Epidermal melanocyte (primary cell): ENCODE results near the gene COPS4.

Experiments used
- DNase-seq: peaks from one replicate; pipeline ENCODE4 v3.0.0; 2011; ENCODE audit warnings: low spot score; ENCODE audit not compliant: insufficient read length

COPS4 gene

DNA sequence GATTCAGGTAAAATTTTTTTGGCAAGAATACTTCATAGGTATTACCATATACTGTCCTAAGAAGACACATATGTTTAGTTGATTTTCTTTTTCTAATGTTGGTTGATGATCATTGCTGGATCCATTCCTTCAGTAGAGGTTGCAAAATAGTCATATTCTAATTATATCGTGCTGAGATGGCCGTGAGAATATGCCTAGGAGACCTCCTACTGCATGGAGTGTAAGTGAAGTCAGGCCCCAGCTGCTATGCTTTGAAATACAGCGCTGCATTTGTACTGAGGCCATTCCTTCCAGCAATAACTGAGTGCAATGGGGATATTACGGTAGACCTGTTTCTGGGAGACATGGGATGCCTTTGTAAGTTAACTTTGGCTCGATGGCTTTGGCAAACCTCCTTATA lies 86.3 kb downstream of the COPS4 start:
- DNase-seq, result no peak

DNA sequence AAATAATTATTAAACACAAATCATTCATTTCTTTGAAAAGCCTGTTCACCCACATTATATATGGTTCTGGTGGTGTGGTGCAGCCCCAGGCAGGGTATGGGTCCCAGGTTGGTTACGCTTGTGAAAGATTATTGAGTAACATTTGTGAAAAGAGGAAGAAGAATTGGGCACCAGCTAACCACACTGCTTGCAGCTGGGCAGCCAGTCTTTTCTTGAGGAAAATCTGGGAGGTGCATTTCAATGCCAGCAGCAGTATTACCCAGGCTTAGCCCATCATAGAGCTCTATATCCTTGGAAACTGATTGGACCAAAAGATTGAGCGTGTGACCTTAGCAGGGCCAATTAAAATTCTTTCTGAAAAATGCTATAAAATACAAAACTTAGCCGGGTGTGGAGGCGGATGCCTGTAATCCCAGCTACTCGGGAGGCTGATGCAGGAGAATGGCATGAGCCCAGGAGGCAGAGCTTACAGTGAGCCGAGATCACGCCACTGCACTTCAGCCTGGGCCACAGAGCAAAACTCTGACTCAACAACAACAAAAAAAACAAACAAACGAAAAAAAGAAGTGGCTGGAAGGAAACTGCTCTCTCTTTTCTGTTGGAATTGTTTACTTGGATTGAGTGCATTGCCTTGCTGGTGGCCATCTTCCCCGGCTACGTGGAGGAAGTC lies 89.3 kb downstream of the COPS4 start:
- DNase-seq, result no peak
